Lung microvascular endothelial cell (primary cell): ENCODE results near the gene CRHR1. TPM values are rescaled to one million over a fixed set of nuclear protein-coding genes. Genes with fewer than 3 reads are reported as not detected.

ENCODE experiments used
- DNase-seq, 2 donors: peaks; one replicate each; pipeline versions ENCODE4 v3.0.0 to v3.0.0-alpha.2; 2010; ENCODE audit warnings: low read depth in 2 of 2
- total RNA-seq: library from RNA; depleted of rRNA; stranded (reverse); fragments of >200 nt; gene quantifications from 2 replicates; pipeline ENCODE4 v1.2.1, GENCODE V29; 2014

CRHR1 gene
- total RNA-seq, 1 donor from 2014 or later: not detected

DNA sequence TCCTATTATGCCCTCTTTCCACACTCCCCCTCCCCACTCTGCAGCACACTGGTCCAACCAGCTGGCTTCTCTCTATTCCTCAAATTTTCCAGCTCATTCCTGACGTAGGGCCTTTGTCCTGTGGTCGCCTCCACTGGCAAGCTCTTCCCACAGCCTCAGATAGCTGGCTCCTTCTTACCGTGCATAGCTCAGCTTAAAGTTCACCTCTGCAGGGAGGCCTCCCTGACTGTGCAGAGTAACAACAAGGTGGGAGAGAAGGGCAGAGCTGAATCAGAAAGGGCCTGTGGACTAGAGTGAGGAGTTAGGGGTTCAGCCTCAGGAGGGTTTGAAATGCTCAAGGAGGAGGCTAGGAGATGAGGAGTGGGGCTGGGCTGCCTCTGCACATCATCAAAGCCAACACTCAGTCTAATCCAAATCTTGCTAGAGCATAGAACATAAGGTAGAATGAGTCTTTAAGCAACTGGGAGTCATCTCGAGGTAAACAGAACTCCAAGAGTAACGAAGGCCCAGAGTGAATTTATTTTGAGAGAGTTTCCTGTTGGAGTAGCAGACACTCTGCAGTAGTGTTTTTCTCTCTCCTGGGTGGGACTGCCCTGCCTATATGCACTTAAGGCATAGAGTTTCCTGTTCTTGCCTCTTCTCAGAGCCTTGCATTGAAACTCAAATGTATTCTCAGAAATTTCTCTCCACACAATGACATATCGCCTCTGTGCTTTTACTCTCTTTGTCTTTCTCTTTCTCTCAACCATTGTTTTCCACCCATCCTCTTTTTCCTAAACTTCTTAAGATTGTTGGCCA, 79.9 kb downstream of the CRHR1 start:
- DNase-seq: no peak

DNA sequence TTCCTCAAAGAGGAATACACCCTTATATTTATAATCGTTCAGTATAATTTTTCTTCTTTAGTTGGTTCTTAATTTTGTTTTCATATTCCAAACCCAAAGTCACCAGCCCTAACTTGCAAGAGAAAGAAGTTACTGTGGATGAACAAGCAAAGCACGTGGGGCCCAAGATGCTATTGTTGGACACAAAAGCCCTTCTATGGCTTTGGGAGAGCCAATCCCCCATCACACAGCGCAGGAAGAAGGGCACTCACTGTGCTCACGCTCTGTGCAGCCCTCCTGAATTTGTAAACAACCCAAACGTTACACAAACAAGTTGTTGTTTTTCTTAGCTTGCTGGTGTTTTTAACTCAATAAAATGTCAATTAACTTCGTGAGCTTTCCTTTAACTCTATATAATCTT, 83.1 kb downstream of the CRHR1 start:
- DNase-seq: no peak

DNA sequence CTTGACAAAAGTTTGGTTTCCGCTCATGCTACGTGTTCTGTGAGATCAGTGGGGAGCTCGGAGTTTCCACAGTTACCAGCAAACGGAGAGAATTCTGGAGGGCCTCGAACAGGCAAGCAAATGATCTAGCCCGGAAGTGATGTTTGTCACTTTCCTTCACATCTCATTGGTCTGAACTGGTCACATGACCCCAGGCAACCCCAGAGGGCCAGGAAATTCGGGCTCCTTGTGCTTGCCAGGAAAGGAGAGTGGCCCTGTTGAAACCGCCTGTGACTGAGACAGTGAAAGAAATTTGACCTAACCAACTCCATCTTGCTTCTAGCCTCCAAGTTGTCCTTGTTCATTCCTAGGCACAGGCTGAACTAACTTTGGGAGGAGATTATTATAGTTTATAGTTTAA, 83.6 kb downstream of the CRHR1 start:
- no peak for DNase-seq

GRCh38 chr17:45868276-45868675, 84.2 kb downstream of the CRHR1 start:
- DNase-seq: no peak

DNA sequence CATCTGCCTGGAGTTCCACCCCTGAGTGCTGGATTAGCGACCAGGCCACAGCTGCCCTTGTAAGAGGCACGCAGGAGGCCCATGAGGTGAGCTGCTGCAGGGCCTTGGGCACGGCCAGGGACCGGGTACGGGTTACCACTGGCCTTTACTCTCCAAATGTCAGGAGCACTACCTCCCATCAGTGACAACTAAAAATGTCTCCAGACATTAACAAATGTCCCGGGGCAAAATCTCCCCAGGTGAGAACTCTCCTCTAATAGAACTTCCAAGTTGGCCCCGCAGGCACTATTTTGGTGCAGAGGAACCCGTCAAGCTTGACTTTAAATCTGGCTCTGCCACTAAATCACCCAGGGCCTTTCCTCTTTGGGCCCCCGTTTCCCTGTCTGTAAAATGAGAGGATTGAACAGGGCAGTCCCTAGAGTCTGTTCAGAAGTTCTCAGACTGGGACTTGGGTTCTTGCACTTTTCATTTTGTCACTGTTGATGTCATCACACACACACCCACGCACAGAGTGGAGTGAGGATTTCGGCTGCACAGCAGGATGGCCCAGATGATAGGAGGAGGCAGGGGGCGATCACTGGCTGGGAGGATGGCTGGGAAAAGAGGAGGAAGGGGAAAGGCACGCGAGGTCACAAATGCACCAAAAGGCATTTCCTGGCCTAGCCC, 85.7 kb downstream of the CRHR1 start:
- DNase-seq: no peak

DNA sequence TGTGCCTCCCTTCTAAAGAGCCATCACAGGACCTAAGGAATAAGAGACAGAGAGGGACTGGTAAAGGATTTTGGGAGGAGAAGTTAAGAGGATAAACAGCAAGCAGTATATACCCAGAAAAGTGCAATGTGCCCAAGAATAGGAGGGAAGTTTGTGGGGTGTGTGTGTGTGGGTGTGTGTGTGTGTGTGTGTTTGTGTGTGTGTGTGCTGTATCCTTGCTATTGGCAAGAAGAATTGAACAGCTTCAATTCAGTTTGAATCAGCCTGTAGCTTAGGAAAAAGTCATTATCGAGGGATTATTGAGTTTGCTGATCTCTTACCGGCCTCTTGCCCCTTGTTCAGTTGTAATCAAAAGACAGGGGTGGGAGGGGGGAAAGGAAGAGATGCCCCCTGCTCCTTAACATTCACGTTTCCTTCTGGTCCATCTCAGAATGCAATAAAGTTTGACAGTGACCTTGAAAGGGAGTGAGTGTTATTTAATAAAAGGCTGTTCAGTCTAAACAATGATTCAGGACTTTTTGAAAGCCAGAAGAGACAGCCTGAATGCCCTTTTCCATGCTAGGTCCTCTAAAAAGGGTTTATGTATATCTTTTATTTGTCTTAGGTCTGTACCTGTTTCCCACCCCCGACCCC, 86.3 kb downstream of the CRHR1 start:
- no peak for DNase-seq

- DNase-seq: no peak
Measured at GRCh38 chr17:45871718-45872117, 87.6 kb downstream of the CRHR1 start.

DNA sequence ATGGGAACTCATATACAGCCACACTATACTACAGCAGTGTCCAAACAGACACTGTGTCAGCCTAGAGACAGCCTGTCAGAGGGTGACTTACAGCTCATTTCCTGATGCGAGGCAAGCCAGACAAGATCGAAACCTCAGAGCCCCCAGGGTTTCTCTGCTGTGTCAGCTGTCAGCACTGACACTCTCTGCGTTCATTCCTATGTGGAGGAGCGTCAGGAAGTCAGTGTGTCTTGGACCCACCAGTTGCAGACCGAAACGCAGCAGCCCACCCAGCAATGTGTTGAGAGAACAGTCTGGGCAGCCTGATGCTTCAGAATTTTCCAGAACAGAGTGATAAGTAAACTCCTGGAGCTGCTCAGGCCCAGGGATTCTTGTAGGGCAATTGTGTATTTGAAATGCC, 89.6 kb downstream of the CRHR1 start:
- DNase-seq: no peak

DNA sequence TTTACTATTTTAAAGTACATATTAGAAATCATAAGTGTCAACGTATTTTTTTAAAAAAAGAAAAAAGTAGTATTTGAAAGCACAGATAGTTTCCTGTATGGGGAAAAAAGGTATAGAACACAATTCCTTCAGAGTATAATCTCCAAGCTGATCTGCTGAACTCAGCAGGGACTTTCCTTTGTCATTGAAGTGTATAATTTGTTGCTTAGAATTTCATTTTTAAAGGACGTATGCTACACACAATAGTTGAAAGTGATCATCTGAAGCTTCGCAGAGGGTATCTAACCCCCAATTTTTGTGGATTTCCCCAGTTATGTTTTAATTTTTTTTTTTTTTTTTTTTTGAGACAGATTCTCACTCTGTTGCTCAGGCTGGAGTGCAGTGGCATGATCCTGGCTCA, 90.0 kb downstream of the CRHR1 start:
- no peak for DNase-seq

DNA sequence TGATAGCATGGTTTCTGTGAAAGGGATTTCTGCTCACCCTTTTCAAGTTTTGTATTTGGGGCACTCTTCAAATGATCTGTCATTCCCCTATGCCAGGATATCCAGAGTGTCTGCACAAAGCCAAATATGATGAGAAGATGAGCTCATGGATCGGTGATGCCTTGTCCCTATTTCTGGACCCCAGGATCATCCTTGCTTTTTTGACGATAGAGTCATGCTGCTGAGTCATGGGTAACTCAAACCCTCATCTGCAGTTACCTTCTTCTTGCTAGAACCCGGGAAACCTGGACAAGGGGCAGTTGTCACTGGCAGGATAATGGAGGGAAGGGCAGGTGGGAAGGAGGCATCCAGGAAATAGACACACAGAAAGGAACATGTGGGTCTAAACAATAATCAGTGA, 92.4 kb downstream of the CRHR1 start:
- no peak for DNase-seq

DNA sequence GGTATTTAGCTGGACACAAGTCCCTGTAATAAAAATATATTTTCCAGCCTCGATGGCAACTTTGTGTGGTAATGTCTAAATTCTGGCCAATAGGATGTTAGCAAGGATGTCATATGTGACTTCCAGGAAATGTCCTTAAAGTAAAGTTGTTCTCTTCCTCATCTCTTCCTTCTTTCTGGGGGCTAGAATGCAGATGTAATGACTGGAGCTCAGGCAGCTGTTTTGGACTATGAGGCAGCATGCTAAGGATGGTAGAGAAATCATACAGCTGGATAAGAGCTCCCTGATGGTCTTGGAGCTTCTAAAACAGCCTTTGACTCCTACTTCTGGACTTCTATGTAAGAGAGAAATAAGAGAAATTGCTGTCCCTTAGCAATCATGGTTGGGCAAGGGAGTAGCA, 93.3 kb downstream of the CRHR1 start:
- DNase-seq: no peak

DNA sequence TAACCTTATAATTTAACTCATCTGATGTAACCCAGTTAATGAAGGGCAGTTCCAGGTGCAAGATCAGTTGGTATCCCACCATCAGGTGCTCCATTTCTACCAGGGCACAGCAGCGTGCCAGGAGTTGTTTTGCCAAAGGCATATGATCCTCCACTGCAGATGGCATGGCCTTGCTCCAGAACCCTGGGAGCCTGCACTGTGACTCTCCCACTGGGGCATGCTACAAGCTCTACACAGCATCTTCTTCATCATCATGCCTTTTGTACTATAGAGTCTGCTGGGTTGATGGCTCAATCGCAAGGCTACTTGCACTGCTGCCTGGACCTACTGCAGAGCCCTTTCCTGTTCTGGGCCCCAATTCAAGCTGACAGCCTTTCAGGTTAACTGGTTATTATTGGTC, 98.9 kb downstream of the CRHR1 start:
- DNase-seq: no peak

Other genes with a start within 250 kb of the CRHR1 start
- not detected in 2 replicates for gene SPPL2C, start 60.6 kb downstream of the CRHR1 start, total RNA-seq
- gene MAPT, start 110.2 kb downstream of the CRHR1 start, total RNA-seq: under 0.01 TPM in 2 replicates
- not detected in 2 replicates for gene STH, start 214.9 kb downstream of the CRHR1 start, total RNA-seq